ENCODE data around the gene ANKRD6.
A peak's percentile ranks its signal among the peaks of the same experiment; 100 is the strongest.
"Not testable (repeated sequence)": the region's sequence is repeated elsewhere in the genome, so short reads cannot be mapped to it uniquely, and the experiment has no call there.

Gene ANKRD6

DNA sequence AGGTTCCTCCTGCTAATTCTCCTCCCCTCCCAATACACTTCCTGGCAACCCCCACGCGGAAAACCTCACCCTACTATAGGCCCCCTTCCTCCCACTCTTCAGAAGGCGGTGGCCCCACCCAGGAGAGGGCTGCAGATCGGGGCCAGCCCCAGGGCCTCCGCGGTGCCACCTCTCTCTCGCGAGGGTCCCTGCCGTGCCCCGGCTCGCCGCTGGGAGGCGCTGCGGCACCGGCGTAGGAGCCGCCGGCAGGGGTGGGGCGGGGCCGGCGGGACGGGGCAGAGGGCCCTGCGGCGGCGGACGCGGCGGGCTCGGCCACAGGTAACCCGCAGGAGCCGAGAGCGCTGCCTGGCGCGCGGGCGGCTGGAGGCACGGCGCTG lies at the start of gene ANKRD6:
Gene ANKRD6 (plus strand): TSS at position 278 of the 377 bp plus-strand sequence. CDS start 133,825 bp downstream, outside the sequence.
- peak; percentile 62 for DNase-seq

DNA sequence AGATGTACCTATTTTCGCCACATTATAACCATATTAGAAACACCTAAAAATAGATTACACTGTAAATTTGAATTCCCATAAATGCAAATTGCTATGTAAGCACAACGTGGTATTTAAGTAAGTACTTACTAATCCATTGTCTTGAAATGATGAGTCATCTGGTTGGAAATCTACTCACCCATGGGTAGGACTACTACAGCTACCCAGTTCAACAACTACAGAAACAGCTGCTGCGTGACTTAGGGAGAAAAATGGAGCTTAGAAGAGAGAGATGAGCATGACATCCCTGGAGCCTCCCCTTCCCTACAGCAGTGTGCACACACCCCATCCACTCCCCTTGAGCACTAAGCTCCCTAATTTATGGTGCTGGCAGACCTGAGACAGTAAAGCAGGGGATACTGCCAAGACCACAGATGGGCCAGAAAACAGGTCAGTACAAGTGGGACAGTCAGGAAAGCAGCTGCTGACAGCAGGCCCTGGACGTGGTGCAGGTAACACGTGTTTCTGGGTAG lies 47.7 kb upstream of the ANKRD6 start:
- DNase-seq, result no peak

DNA sequence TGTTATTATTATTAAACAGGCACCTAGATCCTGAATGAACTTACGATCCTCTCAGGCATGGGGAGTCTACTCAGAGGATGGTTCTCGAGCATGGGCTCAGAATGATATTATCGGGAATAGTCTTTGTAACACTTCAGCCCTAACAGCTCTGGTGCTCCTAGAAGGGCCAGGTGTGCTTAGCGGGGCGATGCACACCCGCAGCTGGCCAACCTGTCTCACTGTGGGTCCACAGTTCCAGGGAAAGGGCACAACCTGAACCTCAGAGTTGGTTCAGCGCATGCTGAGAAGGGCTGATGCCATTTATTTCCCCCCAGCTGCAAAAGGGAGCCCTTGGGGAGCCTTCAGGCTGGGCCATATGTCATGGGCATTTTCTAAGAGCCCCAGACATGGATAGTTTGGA lies 47.1 kb upstream of the ANKRD6 start:
- no peak for DNase-seq

DNA sequence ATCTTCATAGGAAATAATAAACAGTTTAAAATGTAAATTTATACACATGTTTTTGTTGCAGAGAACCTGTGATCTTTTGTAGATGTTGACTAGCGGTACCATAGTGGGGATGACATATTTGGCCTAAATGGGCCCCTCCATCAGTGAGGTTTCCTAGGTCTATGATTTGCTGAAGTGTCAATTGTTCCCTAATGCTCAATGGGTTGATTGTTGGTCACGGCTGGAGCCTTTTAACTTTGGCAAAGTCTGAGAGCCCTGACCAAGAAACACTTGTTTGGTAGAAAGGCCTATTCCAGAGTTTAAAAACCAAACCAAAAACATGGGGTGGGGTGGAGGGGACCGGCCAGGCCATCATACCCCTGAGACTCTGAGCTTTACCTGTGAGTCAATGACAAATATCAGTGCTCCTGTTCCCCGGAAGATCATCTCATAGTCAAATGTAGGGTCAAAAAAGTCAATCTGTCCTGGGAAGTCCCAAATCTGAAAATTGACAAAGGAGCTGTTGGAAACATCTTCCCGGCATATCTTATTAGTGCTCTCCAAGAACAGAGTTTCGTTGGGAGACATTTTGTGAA lies 45.9 kb upstream of the ANKRD6 start:
- DNase-seq, result no peak

DNA sequence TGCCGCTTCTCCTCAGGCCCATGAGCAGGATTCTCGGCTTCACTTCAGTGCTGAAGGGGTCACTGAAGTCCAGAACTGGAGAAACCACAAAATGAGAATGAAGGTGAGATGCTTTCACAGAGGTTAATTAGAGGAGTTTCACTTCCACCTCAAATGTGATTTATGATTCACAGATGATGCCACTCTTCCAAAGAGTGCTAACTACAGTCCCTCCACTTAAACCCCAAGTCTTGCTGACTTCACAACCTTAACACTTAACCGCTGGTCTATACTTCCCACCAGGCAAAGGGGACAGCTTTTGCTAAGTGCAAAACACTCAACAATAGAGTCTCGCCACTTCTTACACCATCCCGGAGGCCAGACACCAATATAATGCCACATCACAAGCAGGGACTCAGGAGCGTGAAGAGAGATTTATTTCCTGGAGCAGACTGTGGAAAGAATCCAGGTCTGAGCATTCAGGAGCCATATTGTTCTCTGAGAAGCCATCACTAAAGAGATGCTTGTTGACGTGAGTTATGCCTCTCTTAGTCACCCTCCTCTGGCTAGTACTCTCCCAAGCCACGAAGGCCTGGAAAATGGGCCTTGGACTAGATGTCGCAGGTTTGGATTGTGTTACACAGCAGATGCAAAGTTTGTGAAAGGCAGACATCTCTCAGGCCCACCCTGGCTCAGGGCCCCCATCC lies 45.3 kb upstream of the ANKRD6 start:
- DNase-seq, result no peak

DNA sequence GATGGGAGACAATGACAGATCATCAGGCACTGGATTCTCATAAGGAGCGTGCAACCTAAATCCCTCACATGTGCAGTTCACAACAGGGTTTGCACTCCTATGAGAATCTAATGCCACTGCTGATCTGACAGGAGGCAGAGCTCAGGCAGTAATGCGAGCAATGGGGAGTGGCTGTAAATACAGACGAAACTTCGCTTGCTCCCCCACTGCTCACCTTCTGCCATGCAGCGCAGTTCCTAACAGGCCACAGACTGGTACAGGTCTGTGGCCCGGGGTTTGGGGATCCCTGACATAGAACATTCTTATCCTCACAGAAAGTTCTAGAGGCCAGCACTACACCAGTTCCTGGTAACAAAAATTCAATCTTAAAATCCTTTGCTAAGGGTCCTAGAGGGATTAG lies 44.1 kb upstream of the ANKRD6 start:
- no peak for DNase-seq

DNA sequence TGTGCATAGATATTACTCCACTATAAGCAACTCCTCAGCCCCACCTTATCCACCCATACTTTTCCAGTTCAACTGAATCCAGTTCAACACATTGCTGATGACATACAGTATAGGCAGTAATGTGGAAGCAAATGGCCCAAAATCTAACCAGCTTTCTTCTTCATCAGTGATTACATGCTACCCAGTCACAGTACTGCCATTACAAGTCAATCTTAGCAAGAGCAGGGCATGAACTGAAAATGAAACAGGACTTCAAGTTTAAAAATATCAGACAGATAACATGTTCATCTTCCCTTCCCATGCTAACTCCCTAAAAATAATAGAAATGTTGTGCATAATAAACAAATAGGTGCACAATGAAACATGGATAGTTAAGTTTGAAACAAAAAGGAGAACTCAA lies 40.1 kb upstream of the ANKRD6 start:
- no peak for DNase-seq

DNA sequence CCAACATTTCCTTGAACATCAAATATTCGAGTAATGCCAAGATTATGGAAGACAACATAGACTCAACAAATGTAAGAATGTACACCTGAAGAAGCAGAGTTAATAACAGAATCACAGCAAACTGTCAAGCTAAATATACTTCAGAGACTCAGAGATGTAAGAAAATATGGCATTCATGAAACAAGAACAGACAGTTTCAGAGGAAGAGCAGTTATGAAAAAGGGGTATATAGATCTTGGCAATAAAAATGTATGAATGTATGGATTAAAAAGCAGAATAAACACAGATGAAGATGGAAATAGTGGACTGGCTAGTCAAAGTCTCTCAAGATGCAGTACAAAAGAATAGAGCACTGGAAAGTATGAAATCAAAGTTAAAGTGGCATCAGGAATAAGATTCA lies 39.3 kb upstream of the ANKRD6 start:
- no peak for DNase-seq

DNA sequence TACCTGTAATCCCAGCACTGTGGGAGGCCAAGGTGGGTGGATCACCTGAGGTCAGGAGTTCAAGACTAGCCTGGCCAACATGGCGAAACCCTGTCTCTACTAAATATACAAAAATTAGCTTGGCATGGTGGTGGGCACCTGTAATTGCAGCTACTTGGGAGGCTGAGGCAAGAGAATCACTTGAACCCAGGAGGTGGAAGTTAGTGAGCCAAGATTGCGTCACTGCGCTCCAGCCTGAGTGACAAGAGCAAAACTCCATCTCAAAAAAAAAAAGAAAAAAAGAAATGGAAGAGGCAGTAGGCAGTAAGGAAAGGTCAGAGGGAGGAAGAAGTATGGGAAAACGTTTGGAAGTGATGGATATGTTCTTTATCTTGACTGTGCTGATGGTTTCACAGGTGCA lies 35.1 kb upstream of the ANKRD6 start:
- DNase-seq, result not testable (repeated sequence)

DNA sequence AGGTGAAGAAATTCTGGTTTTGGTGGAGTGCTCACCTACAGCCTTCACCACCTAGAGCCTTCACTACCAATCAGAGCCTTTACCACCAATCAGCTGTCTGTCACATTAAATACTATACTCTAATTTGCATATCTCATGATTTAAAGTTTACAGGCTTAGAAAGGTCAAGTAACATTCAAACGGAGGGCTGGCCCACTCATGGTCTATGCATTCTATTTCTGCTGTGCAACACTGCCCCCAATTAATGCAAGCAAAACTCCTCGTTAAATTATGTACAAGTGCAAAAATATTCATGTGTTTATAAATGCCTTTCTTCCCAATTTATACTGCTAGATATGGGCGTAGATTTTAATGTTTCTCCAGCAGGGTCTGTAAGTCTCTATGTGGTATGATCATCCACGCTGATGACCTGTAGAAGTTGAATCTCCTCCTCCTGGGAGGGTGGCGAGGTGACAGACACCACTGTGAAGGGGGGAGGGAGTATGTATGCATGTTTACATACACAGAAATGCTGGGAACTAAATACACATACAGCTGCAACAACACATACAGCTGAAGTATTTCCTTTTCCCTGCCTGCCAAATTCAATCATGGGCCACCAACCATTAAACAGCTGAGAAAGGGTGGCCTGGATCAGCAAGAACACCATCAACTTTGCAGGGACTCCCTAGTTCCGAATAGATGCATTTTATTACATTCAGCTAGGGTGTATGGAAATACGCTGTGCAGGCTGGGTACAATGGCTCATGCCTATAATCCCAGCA lies 34.0 kb upstream of the ANKRD6 start:
- no peak for DNase-seq

DNA sequence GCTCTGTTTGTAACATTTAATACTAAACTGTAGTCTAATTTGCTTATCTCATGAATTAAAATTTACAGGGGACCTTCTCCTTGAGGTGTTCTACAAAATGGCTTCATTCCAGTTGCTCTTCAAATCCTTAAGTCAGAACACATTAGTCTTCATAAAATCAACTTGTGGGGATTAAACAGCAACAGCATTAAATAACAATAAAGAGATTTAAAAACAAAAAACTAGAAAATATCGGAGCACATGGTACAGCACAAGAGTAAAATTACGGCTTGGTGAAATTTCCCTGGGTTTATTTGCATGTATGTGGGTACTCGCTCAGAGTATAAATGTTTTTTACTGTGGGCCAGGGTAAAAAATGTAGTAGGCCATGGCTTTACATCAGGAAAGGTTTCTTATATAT lies 32.9 kb upstream of the ANKRD6 start:
- DNase-seq, result no peak

DNA sequence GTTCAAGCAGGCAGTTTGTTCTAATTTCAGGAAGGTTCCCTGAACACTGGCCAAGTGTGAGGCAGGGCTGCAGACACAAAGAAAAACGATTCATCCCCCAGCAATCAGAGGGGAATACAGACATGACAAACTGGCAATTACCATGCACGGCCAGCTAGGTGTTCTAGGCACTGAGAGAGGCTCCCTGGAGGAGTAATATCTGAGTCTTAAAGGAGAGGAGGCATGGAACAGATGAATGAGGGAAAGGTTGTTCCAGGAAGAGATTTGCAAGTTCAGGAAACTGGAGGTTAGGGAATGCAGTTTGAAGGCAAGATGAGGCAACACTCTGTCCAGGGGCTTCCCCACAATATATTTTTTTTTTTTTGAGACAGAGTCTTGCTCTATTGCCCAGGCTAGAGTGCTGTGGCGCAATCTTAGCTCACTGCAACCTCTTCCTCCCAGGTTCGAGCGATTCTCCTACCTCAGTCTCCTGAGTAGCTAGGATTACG lies 32.0 kb upstream of the ANKRD6 start:
- no peak for DNase-seq

DNA sequence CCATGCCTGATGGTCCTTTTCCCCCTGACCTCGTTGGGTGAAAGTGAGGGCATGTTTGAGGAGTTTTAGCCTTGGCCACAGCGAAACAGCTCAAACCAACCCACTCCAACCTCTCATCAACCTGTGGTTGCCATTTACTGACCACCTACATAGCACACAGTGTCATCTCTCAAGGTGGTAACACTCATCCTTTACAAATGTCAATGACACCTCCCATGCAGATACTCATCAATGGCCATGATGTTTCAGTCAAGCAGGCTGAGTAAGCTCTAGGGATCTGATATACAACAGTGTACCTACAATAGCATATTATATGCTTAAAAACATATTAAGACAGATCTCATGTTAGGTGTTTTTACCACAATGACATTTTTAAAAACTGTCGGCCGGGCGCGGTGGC lies 30.2 kb upstream of the ANKRD6 start:
- no peak for DNase-seq

DNA sequence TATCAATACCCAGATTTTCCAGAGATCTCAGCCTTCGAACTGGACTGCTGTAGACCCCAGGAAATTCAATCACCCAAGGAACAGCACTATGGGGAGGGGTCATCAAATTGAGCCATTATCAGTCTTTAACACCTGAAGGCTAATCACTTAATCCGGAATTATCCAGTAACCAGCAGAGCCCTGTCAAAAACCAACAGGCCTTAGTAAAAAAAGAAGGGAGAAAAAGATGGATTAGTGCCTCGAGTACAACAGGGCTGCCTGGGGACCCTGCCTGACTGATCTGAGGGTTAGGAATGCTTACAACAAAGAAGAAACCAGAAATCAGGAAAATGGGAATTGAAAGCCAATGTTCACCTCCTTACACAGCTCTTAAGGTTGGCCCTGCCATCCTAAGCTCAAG lies 28.4 kb upstream of the ANKRD6 start:
- no peak for DNase-seq

DNA sequence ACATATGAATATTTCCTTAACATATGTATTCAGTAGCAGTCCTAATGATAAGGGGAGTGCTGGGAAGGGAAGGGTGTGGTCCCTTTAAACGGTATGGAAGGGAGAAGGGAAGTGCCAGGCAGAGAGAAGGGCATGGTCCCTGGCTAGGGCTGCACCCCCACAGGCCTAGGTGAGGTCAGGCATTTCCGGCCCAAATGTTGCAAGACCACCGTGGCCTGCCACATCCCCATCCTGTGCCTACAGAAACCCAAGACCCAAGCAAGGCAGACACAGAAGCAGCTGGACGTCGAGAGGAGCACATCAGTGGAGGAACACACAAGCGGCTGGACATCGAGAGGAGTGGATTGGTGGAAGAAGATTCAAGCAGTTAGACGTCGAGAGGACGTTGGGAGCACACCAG lies 26.8 kb upstream of the ANKRD6 start:
- DNase-seq, result no peak

DNA sequence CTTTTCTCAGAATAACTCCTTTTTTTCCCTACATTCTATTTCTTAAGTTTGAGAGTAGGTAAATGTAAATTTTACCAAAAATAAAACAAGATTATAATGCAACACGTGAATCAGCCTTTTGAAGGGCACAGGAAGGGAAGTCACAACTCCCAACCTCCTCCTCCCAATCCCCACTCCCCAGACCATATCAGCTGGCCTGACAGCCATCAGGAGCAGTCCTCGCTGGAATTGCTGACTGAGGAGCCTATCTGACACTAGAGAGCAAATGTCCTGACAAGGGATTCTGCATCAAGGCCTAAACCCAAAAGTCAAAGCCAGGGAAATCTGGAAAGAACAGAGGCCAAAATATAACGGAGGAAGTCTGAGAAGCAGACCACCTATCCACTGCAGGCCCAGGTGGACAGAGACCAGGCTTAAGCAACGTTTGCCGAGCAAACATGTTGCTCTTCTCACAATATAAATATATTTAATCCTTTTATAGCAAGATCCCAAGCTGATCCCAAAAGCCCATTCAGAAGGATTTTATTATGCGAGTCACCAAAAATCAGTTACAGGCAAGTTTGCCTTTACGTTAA lies 23.4 kb upstream of the ANKRD6 start:
- no peak for DNase-seq

DNA sequence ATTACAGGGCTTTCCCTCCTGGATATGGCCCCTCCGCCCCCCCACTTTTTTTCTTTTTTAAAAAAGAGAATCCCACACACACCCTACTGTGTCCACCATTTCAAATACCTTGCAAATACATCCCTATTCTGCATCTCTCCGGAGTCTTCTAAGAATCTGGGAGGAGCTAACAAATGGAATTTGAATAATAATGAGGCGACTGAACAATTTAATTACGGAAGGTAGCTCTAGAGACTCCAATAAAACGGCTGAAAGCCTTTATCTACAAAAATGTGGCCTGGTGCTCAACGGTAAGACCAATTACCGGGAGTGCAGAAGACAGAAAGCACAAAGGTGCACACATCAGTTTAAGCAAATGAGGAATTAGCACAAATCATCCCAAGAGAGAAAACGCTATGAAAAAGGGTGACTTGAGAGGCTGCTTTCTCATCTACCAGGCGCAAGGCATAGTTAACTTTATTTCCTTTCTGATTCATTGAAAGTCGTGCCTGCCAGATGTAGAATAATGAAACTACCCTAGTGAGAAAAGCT lies 22.7 kb upstream of the ANKRD6 start:
- no peak for DNase-seq

DNA sequence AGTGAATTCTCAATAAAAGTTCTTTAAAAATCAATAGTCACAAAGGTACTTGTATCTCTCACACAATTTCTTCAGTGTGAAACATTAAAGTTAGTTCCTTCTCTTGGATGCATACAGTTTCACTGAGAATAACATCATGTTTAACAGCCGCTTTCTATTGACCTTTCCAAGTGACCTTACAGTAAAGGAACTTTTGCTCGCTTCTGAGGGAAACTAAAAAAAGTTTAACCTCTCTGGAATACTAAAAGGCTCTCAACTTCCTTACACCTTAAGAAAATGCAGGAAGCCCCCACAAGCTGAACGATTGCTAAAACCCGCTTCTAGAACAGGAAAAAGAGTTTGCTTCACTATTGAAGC lies 22.2 kb upstream of the ANKRD6 start:
- no peak for DNase-seq

DNA sequence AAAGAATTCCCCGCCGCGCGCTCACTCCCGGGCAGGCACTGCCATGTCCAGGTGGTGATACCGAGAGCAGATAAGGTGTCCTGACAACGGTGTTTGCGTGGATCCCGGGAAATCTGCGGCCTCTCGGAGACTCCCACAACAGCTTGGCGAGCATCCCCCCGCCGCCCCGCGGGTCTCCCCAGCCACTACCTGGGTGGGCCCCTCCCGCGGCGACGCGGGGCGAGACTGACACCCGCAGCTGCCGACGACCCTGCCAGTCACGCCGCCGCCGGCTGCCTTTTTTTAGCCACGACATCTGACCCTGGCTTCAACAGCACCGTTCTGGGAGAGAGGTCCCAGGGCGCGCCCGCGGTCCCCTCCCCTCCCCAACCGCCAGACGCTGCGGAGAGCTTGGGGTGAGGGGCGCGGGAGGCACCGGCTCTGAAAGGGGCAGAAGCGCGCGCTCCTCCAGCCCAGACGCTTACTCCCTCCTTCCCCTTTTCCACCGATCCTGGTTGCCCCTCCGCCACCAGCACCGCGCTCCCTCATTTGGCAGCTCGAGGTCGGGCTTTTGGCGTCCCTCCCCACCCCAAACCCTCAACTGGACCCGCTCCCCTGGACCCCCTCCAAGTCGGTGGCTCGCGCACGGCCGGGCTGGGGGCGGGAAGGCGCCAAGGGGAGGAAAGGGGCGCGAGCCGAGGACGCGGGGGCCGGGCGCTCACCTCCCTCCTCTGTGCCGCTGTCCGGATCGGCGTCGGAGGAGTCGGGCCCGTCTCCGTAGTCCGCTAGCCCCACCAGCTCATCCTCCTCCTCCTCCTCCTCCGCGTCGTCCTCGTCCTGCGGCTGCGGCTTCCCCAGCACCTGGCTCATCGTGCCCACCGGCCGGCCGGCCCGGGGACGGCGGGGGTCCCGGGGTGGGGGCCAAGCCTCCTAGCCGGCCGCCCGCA lies 21.5 kb upstream of the ANKRD6 start:
- DNase-seq, result no peak

DNA sequence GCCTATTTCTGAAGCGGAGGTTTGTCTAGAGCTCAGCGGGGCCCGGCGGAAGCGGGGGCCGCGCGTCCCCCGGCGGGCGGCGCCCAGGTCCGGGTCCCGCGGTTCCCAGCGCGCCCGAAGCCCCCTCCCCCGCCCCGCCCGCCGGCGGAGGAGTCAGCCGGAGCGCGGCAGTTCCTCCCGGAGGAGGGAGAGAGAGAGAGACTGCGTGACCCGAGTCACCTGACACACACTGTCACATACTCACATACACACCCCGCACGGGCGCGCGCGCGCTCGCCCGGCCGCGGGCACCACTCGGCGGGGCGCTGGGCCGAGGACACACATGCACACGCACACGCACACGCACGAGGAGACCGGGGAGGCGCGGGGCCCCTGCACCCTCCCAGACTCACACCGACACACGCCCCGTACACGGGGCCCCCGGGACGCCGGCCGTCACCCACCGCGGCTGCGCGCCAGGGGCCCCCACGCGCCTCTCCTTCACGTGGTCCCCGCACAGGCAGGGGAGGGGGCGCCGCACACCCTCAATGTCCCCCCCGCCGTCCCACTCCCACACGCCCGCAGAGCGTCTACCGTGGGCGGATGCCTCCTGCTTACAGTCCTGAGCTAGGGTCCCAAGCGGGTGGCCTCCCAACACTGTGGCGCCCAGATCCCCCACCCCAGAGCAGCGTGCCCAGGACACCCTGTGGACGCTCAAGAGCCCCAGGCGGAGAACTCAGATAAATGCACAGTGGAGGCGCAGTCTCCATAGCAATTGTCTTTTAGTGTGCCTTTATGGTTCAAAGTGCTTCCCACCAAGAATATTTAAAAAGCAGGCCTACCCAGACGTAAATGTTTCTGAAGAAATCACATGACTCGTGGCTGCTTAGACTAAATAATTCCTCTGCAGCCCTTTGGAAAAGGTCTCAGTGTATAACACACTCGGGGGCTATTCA lies 20.6 kb upstream of the ANKRD6 start, which contains the start of gene RRAGD:
Gene RRAGD (minus strand): TSS at position 203 of the 935 bp plus-strand sequence. CDS start 280 bp downstream, outside the sequence.
- DNase-seq, result no peak

DNA sequence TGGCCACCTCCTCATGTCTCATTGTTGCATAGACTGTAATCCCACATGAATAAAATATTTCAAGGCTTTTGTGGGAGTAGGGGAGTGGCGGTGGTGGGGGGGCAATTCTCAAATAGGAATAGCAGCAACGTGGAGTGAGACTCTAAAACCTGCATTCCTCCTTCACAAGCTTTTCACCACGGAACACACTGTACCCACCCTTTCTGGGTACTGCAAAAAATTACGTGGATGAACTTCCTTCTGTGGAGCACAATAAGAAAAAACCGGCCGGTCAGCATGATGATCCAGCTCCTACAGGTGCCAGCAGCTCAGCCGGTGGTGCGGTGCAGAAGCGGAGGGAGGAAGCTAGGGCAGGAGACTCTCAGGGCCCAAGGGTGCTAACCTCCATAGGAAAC lies 19.9 kb upstream of the ANKRD6 start:
- no peak for DNase-seq
